HG02981 (cell line): ENCODE data around the gene CALR.
"Not testable (repeated sequence)": the region's sequence is repeated elsewhere in the genome, so short reads cannot be mapped to it uniquely, and the experiment has no call there.

Experiments used
- ATAC-seq: cut with Tn5 transposase; IDR thresholded peaks from one replicate; pipeline ENCODE4 v1.9.1; 2021; ENCODE audit warnings: mild to moderate bottlenecking, moderate library complexity; ENCODE audit not compliant: unreplicated experiment

Gene CALR

DNA sequence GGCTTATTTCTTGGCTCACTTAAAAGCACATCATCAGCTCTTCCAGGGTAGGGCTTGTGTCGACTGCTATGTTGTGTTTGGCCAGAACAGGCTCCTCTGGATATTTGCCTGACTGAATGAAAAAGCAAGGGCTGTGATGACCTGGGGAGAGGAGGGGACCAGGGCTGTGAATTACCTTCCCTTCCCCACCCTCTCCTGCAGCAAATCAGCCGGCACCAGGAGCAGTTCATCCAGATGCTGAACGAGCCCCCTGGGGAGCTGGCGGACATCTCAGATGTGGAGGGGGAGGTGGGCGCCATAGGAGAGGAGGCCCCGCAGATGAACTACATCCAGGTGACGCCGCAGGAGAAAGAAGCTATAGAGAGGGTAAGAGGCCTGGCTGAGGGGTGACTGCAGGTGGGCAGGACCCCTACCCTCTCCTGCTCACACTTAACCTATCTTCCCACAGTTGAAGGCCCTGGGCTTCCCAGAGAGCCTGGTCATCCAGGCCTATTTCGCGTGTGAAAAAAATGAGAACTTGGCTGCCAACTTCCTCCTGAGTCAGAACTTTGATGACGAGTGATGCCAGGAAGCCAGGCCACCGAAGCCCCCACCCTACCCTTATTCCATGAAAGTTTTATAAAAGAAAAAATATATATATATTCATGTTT is 14.2 kb downstream of the CALR start:
- no peak for ATAC-seq

GRCh38 chr19:12953138-12953798 is 14.9 kb downstream of the CALR start:
- ATAC-seq, result no peak

- ATAC-seq, result no peak
These were observed 15.6 kb downstream of the CALR start for GRCh38 chr19:12953799-12954611.

DNA sequence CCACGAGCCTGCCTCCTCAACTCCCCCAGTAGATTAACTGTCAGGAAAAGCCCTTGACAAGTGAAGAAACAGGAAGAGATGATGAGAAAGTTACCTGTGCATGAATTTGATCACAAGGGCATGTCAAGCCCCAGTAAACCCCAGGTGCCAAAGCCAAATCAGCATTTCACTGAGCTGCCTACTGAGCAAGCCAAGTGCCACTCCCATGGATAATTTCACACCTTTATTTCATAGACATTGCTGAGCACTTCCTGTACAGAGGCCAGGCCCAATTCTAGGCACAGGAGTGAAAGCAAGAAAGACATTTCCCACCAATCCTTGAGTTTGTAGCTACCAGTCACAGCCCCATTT is 16.2 kb downstream of the CALR start:
- ATAC-seq, result no peak

DNA sequence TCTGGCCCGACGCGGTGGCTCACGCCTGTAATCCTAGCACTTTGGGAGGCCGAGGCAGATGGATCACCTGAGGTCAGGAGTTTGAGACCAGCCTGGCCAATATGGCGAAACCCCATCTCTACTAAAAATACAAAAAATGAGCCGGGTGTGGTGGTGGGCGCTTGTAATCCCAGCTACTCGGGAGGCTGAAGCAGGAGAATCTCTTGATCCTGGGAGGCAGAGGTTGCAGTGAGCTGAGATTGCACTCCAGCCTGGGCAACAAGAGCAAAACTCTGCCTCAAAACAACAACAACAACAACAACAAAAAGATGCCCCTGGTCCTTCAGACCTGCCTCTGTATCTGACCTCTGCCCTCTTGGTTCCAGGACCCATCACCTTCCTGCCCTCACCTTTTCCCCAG is 17.2 kb downstream of the CALR start:
- not testable (repeated sequence) for ATAC-seq

GRCh38 chr19:12955996-12956395 is 17.6 kb downstream of the CALR start:
- ATAC-seq, result no peak

- ATAC-seq, result peak; percentile 71
These were observed 18.3 kb downstream of the CALR start, which contains the start of gene GADD45GIP1 for GRCh38 chr19:12956446-12957388. GADD45GIP1 (minus strand) TSS chr19:12957223; CDS start chr19:12957212, 11 bp downstream.

DNA sequence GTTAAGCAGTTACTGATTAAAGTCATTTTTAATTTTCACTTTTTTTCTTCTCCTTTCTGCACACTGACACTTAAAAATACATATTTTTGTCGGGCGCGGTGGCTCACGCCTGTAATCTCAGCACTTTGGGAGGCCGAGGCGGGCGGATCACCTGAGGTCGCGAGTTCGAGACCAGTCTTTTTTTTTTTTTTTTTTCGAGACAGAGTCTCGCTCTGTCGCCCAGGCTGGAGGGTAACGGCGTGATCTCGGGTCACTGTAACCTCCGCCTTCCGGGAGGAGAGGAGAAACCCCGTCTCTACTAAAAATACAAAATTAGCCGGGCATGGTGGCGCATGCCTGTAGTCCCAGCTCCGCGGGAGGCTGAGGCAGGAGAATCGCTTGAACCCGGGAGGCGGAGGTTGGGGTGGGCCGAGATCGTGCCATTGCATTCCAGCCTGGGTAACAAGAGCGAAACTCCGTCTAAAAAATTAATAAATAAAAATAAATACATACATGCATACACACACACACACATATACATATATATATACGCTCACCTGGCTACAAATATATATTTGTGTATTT is 19.1 kb downstream of the CALR start:
- ATAC-seq, result not testable (repeated sequence)

GRCh38 chr19:12959481-12959880 is 21.1 kb downstream of the CALR start:
- ATAC-seq, result no peak

DNA sequence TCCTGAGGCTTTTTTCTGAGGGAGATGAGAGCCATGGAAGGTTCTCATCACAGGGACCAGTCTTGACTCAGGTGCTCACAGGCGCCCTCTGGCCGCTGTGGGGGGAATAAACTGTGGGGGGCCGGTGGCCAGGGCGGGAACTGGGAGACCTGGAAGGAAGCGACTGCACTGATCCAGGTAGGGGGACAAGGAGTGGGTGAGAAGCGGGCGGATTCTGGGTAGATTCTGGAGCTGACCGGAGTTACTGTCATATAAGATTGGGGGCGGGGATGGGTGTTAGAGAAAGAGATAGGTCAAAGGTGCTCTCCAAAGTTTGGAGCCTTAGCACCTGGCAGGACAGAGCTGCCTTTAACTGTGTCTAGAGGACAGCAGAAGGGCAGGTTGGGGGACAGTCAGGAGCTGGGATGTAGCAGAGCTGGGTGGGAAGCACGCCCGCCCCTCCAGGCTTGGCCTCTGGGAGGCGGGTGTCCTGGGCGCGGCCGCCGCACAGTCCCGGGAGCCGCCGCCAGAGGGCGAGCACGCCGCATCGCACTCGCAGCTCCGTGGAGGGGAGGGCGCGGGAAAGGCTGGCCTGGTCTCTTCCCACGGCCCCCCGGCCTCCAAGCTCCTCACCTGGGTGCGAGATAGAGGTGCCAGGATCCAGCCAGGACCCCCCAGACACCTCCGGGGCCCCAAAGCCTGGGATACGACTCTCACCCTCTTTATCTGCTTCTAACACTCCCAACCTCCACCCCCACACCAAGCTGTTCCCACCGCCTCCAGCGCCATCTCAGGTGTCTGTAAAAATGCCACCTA is 26.8 kb downstream of the CALR start:
- peak; percentile 57 for ATAC-seq

DNA sequence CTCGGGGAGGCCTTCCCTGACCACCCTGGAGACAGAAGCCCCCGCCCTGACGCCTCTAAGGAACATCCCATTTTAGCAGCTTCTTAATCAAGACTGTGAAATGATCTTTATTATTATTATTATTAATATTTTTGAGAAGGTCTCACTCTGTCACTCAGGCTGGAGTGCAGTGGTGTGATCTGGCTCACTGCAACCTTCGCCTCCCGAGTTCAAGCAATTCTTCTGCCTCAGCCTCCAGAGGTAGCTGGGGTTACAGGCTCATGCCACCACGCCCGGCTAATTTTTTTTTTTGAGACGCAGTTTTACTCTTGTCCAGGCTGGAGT is 27.4 kb downstream of the CALR start:
- no peak for ATAC-seq

DNA sequence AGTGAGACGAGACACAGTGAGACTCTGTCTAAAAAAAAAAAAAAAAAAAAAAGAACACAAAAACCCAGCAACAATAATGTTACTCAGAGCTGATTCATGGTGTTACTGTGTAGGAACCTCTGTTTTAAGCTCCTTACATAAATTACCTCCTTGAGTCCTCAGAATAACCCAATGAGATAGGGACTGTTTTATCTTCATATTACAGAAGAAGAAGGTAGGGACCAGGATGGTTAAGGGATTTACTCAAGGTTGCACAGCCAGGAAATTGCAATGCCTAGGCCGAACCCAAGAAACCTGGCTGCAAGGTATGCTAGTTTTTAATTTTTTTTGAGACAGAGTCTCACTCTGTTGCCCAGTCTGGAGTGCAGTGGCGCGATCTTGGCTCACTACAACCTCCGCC is 29.5 kb downstream of the CALR start:
- no peak for ATAC-seq

DNA sequence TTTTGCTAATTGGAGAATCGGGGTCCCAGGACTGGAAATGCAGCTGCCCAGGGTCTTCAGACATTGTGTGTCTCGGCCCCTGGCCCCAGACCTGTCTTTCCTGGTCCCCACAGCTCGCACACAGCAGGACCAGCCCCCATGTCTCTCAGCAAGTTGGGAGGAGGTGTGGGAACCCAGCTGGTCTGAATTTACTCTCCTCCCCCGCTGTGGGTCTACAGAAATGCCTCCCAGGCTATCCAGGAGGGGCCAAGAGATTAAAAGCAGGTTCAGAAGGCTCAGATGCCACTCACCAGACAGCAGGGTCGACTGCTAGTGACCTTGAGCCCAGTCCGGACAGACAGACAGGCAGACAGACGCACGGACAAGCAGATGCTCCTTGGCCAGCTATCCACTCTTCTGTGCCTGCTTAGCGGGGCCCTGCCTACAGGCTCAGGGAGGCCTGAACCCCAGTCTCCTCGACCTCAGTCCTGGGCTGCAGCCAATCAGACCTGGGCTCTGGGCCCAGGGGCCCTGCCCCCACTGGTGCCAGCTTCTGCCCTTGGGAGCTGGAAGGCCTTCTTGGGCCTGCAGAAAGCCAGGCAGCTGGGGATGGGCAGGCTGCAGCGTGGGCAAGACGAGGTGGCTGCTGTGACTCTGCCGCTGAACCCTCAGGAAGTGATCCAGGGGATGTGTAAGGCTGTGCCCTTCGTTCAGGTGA is 31.0 kb downstream of the CALR start, which contains the start of gene DAND5:
Gene DAND5, plus strand, starts transcription at position 285 of the 697 bp plus-strand sequence. Its CDS starts 85 bp downstream, at position 370.
- ATAC-seq, result no peak

DNA sequence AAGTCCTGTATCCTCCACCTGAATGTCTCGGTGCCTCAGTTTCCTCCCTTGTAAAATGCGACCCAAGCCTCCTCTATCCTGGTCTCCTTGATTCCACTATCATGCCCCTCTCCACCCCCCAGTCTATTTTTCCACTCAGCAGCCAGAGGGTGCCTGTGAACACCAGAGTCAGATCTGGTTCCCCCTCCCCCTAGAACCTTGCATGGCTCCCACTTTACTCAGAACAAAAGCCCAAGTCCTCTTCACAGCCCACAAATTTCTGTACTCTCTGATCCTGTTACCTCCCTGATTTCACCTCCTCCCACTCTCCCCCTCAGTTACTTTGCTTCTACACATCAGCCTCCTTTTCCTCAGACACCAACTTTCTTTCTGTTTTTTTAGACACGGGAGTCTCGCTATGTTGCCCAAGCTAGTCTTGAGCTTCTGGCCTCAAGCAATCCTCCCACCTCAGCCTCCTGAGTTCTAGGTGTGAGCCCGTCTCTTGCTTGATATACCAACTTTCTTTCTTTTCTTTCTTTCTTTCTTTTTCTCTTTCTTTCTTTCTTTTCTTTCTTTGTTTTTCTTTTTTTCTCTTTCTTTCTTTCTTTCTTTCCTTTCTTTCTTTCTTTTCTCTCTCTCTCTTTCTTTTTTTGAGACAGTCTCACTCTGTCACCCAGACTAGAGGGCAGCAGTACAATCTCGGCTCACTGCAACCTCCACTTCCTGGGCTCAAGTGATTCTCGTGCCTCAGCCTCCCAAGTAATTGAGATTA is 31.8 kb downstream of the CALR start:
- no peak for ATAC-seq

- no peak for ATAC-seq
These were observed 34.8 kb downstream of the CALR start for GRCh38 chr19:12973236-12973635.

DNA sequence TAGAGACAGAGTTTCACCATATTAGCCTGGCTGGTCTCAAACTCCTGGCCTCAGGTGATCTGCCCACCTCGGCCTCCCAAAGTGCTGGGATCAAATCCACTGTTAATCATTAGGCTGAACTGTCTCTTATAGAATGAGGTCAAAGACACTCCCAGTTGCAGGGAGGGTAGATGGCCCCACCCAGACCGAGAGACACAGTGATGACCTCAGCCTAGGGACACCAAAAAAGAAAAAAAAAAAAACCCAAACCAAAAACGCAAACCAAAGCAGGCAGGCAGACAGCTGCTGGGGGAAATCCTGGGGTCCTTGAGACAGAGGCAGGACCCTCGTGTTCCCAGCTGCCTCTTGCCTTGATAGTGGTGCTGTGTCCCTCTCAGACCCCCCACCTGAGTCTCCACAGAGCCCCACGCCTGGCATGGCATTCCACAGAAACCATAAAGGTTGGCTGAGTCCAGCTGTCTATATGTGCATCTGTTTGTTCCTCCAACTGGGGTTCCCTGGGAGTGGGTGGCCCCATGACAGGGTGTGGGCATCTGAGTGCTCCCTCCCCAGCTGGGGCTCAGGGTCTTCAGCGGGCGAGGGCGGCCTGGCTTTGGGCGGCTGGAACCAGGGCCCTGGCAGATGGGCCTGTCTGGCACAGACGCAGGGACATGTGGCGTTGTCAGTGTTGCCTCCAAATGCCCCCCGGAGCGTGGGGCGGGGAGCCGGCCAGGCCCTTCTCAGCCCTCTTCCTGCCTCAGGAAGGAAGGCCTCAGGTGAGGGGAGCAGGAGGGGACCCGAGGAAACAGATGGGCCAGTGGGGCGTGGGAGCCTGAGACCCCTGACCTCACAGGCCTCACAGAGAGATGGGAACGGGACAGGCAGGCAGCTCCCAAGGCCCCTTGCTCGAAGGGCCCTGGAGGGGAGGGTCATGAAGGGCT is 36.2 kb downstream of the CALR start:
- ATAC-seq, result no peak

GRCh38 chr19:12975221-12975741 is 36.9 kb downstream of the CALR start:
- no peak for ATAC-seq
